HEK293 (cell line): ENCODE data around the gene DTWD2.
A peak's percentile ranks its signal among the peaks of the same experiment; 100 is the strongest.

Source experiments
- PRDM10 ChIP-seq: fragments of 450-650 bp; formaldehyde crosslinking; IDR thresholded peaks from 2 replicates; pipeline ENCODE4 v1.5.1; 2016; ENCODE audit warnings: missing biosample characterization, missing genetic modification characterization
- PRDM2 ChIP-seq: fragments of 450-650 bp; formaldehyde crosslinking; IDR thresholded peaks from 2 replicates; pipeline ENCODE4 v1.5.1; 2016; ENCODE audit warnings: missing biosample characterization, missing genetic modification characterization, borderline replicate concordance
- REPIN1 ChIP-seq: fragments of 450-650 bp; formaldehyde crosslinking; IDR thresholded peaks from 2 replicates; pipeline ENCODE4 v1.5.1; 2017; ENCODE audit warnings: missing biosample characterization, missing genetic modification characterization, low read depth
- SP7 ChIP-seq: fragments of 450-650 bp; formaldehyde crosslinking; IDR thresholded peaks from 2 replicates; pipeline ENCODE4 v1.5.1; 2016; ENCODE audit warnings: missing biosample characterization, missing genetic modification characterization
- ZFHX2 ChIP-seq: fragments of 450-650 bp; formaldehyde crosslinking; conservative IDR thresholded peaks from 2 replicates; pipeline ENCODE4 v1.5.1; 2016; ENCODE audit warnings: missing biosample characterization, missing genetic modification characterization
- ZNF140 ChIP-seq: fragments of 450-650 bp; formaldehyde crosslinking; IDR thresholded peaks from 2 replicates; pipeline ENCODE4 v1.5.1; 2016; ENCODE audit warnings: missing biosample characterization, missing genetic modification characterization
- ZNF202 ChIP-seq: fragments of 450-650 bp; formaldehyde crosslinking; IDR thresholded peaks from 2 replicates; pipeline ENCODE4 v1.5.1; 2016; ENCODE audit warnings: missing biosample characterization, missing genetic modification characterization, borderline replicate concordance
- ZNF280C ChIP-seq: fragments of 450-650 bp; formaldehyde crosslinking; IDR thresholded peaks from 2 replicates; pipeline ENCODE4 v1.5.1; 2016; ENCODE audit warnings: missing biosample characterization, missing genetic modification characterization
- ZNF350 ChIP-seq: fragments of 450-650 bp; formaldehyde crosslinking; IDR thresholded peaks from 2 replicates; pipeline ENCODE4 v1.5.0; 2017; ENCODE audit warnings: missing biosample characterization, mild to moderate bottlenecking, missing genetic modification characterization
- ZNF48 ChIP-seq: fragments of 450-650 bp; formaldehyde crosslinking; IDR thresholded peaks from 2 replicates; pipeline ENCODE4 v1.5.1; 2016; ENCODE audit warnings: missing biosample characterization, missing genetic modification characterization
- ZNF513 ChIP-seq: fragments of 450-650 bp; IDR thresholded peaks from 2 replicates; pipeline ENCODE4 v1.5.1; 2018; ENCODE audit warnings: missing biosample characterization, missing genetic modification characterization
- ZNF514 ChIP-seq: fragments of 450-650 bp; formaldehyde crosslinking; IDR thresholded peaks from 2 replicates; pipeline ENCODE4 v1.5.1; 2016; ENCODE audit warnings: missing biosample characterization, missing genetic modification characterization
- ZNF580 ChIP-seq: fragments of 450-650 bp; formaldehyde crosslinking; IDR thresholded peaks from 2 replicates; pipeline ENCODE4 v1.5.1; 2016; ENCODE audit warnings: missing biosample characterization, missing genetic modification characterization
- ZNF585B ChIP-seq: fragments of 450-650 bp; formaldehyde crosslinking; IDR thresholded peaks from 2 replicates; pipeline ENCODE4 v1.5.1; 2016; ENCODE audit warnings: missing biosample characterization, missing genetic modification characterization
- ZNF600 ChIP-seq: fragments of 450-650 bp; formaldehyde crosslinking; IDR thresholded peaks from 2 replicates; pipeline ENCODE4 v1.5.1; 2016; ENCODE audit warnings: missing biosample characterization, missing genetic modification characterization
- ZNF629 ChIP-seq: fragments of 450-650 bp; formaldehyde crosslinking; IDR thresholded peaks from 2 replicates; pipeline ENCODE4 v1.5.1; 2017; ENCODE audit warnings: missing biosample characterization, missing genetic modification characterization
- ZNF645 ChIP-seq: fragments of 450-650 bp; formaldehyde crosslinking; IDR thresholded peaks from 2 replicates; pipeline ENCODE4; 2016; ENCODE audit warnings: missing biosample characterization, missing genetic modification characterization
- ZNF670 ChIP-seq: fragments of 450-650 bp; formaldehyde crosslinking; IDR thresholded peaks from 2 replicates; pipeline ENCODE4 v1.5.1; 2016; ENCODE audit warnings: missing biosample characterization, missing genetic modification characterization, low read depth
- ZNF777 ChIP-seq: fragments of 450-650 bp; formaldehyde crosslinking; IDR thresholded peaks from 2 replicates; pipeline ENCODE4 v1.5.1; 2017; ENCODE audit warnings: missing biosample characterization, missing genetic modification characterization, borderline replicate concordance
- ZNF792 ChIP-seq: fragments of 450-650 bp; formaldehyde crosslinking; IDR thresholded peaks from 2 replicates; pipeline ENCODE4 v1.5.1; 2016; ENCODE audit warnings: missing biosample characterization, missing genetic modification characterization
- ZNF843 ChIP-seq: fragments of 450-650 bp; formaldehyde crosslinking; IDR thresholded peaks from 2 replicates; pipeline ENCODE4 v1.5.1; 2016; ENCODE audit warnings: missing biosample characterization, missing genetic modification characterization
- ZSCAN4 ChIP-seq: fragments of 450-650 bp; formaldehyde crosslinking; IDR thresholded peaks from 2 replicates; pipeline ENCODE4 v1.5.1; 2017; ENCODE audit warnings: missing biosample characterization, missing genetic modification characterization

DTWD2 gene

GRCh38 chr5:118987988-118988865 is at the start of gene DTWD2 (continued):
- TF ChIP-seq PRDM10 (tag by site-specific recombination) (peak; percentile 88), ZNF48 (tag by site-specific recombination) (no peak), ZSCAN4 (tag by site-specific recombination) (no peak), ZNF629 (tag by site-specific recombination) (peak; percentile 59), ZNF140 (tag by site-specific recombination) (no peak), ZNF585B (tag by site-specific recombination) (no peak), ZNF350 (no peak), ZNF843 (tag by site-specific recombination) (peak; percentile 29; the same call in 1 of the 2 replicates), ZNF670 (tag by site-specific recombination) (no peak), ZNF792 (tag by site-specific recombination) (no peak), ZNF202 (tag by site-specific recombination) (no peak), ZNF514 (tag by site-specific recombination) (no peak), SP7 (tag by site-specific recombination) (peak; percentile 68; the same call in 1 of the 2 replicates), ZNF280C (tag by site-specific recombination) (no peak), ZNF645 (tag by site-specific recombination) (no peak), ZNF600 (peak; percentile 76; the same call in 1 of the 2 replicates), PRDM2 (tag by site-specific recombination) (no peak), ZNF777 (tag by site-specific recombination) (no peak), ZNF513 (tag by site-specific recombination) (no peak), REPIN1 (tag by site-specific recombination) (no peak), ZFHX2 (tag by site-specific recombination) (peak; percentile 50), ZNF580 (tag by site-specific recombination) (0 out of 2 replicates have a peak, but pooled peaks have one; percentile 8)
